Nephron (organoid): ENCODE measurements around the gene DSCAM.

Experiments used
- H3K27ac Mint-ChIP-seq, 3 experiments: 2 replicates each; pipeline ENCODE4 v1.8.0; 2020; ENCODE audit warnings: mixed read lengths in 3 of 3, mild to moderate bottlenecking in 2 of 3, moderate library complexity in 1 of 3
- H3K27me3 Mint-ChIP-seq: 2 replicates; pipeline ENCODE4 v1.8.0; 2021; ENCODE audit warnings: low read depth, mild to moderate bottlenecking, moderate library complexity, mixed read lengths
- H3K36me3 Mint-ChIP-seq: 2 replicates; pipeline ENCODE4 v1.8.0; 2020; ENCODE audit warnings: low read depth, mixed read lengths
- H3K4me1 Mint-ChIP-seq: 2 replicates; pipeline ENCODE4 v1.8.0; 2020; ENCODE audit warnings: mixed read lengths
- H3K4me3 Mint-ChIP-seq, 3 experiments: 2 replicates each; pipeline ENCODE4 v1.8.0; 2020; ENCODE audit warnings: mild to moderate bottlenecking in 3 of 3, mixed read lengths in 3 of 3, moderate library complexity in 2 of 3
- H3K9me3 Mint-ChIP-seq: 2 replicates; pipeline ENCODE4 v1.8.0; 2020; ENCODE audit warnings: mixed read lengths
- CTCF ChIP-seq, 3 experiments: fragments of 200-600 bp; sonication (generic); IDR thresholded peaks; one replicate each; pipeline ENCODE4 v1.5.0; 2021; ENCODE audit warnings: antibody characterized with exemption in 3 of 3; ENCODE audit not compliant: unreplicated experiment in 3 of 3

The DSCAM gene

DNA sequence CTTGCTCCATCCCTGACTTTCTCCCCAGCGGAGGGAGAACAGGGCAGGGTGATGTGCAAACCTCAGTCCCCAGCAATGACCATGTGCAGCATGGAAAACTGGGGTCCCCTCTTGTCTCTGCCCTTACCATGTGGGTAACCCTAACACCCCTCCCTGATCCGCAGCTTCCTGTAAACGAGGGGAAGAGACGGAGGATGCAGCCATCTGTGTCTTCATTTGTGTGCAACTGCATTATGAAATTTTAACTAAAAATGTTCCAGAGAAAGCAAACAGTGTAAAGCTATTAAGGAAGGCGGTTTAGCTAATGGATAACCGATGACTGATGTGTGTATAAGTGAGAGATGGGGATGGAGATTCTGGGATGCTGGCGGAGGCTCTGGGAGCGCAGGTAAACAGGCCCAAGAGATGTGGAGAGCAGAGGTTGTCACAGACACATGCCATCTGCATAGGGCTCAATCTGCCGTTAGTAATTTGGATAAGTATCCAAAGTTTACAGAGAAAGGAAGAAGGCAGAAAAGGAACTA lies 206.6 kb downstream of the DSCAM start:
- TF ChIP-seq CTCF (IDR thresholded peaks at IDR 0.05; ENCODE audit: unreplicated experiment in 3 of 3) = no peak
- peaks cover 3% of the 10 kb centered on the region for H3K9me3 Mint-ChIP-seq
- no peak overlapping the region for H3K4me3 Mint-ChIP-seq
- peaks cover 8% of the 10 kb centered on the region for H3K4me1 Mint-ChIP-seq
- H3K27ac Mint-ChIP-seq = no peak overlapping the region
- no peaks in the 10 kb centered on the region for H3K36me3 Mint-ChIP-seq
- H3K27me3 Mint-ChIP-seq = no peaks in the 10 kb centered on the region

DNA sequence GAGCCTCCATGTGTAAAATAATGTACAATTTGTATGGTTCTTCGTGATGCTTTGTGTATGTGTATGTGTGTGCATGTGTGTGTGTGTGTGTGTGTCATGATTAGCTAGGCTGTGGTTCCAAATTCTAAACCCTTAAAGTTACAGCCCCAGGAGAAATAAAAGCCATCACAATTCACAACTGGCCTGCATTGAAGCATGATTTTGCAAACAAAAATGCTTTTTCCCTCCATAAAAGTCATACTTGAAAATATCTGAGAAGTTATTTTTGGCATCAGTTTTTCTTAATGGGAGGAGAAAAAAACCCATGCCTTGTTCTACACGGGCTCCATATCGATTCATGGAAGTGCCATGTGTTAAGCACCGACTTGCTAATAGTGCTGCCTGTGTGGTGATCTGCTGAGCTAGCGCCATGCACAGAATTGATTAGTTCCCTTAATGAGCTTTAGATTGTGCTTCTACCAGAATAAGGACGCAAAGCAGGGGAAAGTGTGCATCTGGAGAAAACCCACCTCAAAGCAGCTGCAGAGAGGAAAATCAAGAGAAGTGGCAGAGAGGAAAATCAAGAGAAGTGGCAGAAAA lies 207.3 kb downstream of the DSCAM start:
- no peaks in the 10 kb centered on the region for H3K27me3 Mint-ChIP-seq
- H3K27ac Mint-ChIP-seq = no peak overlapping the region
- H3K36me3 Mint-ChIP-seq = no peaks in the 10 kb centered on the region
- H3K4me1 Mint-ChIP-seq = peaks cover 8% of the 10 kb centered on the region
- H3K4me3 Mint-ChIP-seq = no peak overlapping the region
- no peak for TF ChIP-seq CTCF (IDR thresholded peaks at IDR 0.05; ENCODE audit: unreplicated experiment in 3 of 3)
- no peaks in the 10 kb centered on the region for H3K9me3 Mint-ChIP-seq

DNA sequence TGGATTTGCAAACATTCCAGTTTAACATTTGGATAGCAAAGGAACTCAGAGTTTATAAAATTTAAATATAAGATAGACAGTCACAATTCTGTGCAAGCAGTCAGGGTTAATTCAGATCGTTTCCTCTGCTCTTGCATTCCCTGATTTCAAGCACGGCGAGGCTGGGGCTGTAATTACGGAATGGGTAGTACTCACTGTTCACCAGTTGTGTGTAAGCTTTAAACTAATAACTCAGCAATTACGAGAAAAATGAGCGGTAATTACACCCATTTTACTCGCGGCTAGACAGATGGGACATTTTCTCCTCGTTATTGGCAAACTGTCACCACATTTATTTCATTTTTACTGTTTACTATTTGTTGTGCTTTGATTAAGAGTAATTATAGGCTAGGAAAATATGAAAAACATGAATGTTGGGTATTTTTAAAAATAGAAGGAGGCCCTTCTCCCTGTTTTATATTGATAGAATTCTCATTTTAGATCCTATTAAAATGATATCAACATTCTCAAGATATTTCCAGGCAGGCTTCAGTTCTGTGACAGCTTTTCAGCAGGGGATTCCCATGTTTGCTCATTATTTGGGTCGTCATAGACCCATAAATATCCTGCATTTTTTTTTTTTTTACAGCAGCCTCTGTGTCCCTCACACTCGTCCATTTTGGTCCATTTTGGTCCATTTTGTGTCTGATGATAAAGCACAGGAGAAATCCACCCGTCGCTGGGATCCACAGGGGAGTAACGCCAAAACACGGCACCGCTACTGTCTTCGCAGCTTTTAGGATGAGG lies 208.3 kb downstream of the DSCAM start:
- no peak overlapping the region for H3K27ac Mint-ChIP-seq
- peaks cover 8% of the 10 kb centered on the region for H3K4me1 Mint-ChIP-seq
- TF ChIP-seq CTCF (IDR thresholded peaks at IDR 0.05; ENCODE audit: unreplicated experiment in 3 of 3) = no peak
- H3K4me3 Mint-ChIP-seq = no peak overlapping the region
- no peaks in the 10 kb centered on the region for H3K9me3 Mint-ChIP-seq
- no peaks in the 10 kb centered on the region for H3K36me3 Mint-ChIP-seq
- no peaks in the 10 kb centered on the region for H3K27me3 Mint-ChIP-seq

- no peak overlapping the region for H3K4me3 Mint-ChIP-seq
- H3K9me3 Mint-ChIP-seq = no peaks in the 10 kb centered on the region
- H3K4me1 Mint-ChIP-seq = peaks cover 8% of the 10 kb centered on the region
- H3K36me3 Mint-ChIP-seq = no peaks in the 10 kb centered on the region
- no peak overlapping the region for H3K27ac Mint-ChIP-seq
- H3K27me3 Mint-ChIP-seq = no peaks in the 10 kb centered on the region
- TF ChIP-seq CTCF (IDR thresholded peaks at IDR 0.05; ENCODE audit: unreplicated experiment in 3 of 3) = no peak
Measured at GRCh38 chr21:40636026-40636425, 210.9 kb downstream of the DSCAM start.

GRCh38 chr21:40635391-40635790 lies 211.6 kb downstream of the DSCAM start:
- peaks cover 8% of the 10 kb centered on the region for H3K4me1 Mint-ChIP-seq
- no peaks in the 10 kb centered on the region for H3K36me3 Mint-ChIP-seq
- TF ChIP-seq CTCF (IDR thresholded peaks at IDR 0.05; ENCODE audit: unreplicated experiment in 3 of 3) = no peak
- no peaks in the 10 kb centered on the region for H3K27me3 Mint-ChIP-seq
- H3K4me3 Mint-ChIP-seq = no peak overlapping the region
- no peaks in the 10 kb centered on the region for H3K9me3 Mint-ChIP-seq
- H3K27ac Mint-ChIP-seq = no peak overlapping the region
